HG03097 (cell line): ENCODE measurements around the gene SLC35F5.
"Not testable (repeated sequence)": the region's sequence is repeated elsewhere in the genome, so short reads cannot be mapped to it uniquely, and the experiment has no call there.

Experiments
- ATAC-seq: cut with Tn5 transposase; IDR thresholded peaks from one replicate; pipeline ENCODE4 v1.9.1; 2021; ENCODE audit not compliant: unreplicated experiment, low FRiP score

The SLC35F5 gene

DNA sequence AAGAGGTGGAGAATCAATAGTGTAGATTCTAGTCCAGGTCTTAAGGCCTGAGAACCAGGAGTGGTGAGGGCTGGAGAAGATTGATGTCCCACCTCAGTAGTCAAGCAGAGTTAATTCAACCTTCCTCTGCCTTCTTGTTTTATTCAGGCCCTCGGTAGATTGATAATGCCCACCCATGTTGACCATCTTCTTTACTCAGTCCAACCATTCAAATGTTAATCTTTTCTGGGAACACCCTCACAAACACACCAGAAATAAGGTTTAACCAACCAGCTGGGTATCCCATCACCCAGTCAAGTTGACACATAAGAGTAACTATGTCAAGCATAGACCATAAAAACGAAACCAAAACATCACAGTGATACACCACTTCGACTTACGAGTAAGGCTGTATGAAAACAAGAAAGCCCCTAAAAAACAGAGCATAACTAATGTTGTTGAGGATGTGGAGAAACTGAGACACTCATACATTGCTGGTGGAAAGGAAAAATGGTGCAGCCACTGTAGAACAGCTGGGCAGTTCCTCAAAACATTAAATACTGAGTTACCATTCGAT, 57.5 kb downstream of the SLC35F5 start:
- no peak for ATAC-seq

DNA sequence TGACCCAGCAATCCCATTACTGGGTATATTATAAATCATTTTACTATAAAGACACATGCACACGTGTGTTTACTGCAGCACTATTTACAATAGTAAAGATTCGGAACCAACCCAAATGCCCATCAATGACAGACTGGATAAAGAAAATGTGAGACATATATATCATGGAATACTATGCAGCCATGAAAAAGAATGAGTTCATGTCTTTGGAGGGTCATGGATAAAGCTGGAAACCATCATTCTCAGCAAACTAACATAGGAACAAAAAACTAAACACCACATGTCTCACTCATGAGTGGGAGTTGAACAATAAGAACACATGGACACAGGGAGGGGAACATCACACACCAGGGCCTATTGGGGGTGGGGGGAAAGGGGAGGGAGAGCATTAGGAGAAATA, 58.2 kb downstream of the SLC35F5 start:
- not testable (repeated sequence) for ATAC-seq

DNA sequence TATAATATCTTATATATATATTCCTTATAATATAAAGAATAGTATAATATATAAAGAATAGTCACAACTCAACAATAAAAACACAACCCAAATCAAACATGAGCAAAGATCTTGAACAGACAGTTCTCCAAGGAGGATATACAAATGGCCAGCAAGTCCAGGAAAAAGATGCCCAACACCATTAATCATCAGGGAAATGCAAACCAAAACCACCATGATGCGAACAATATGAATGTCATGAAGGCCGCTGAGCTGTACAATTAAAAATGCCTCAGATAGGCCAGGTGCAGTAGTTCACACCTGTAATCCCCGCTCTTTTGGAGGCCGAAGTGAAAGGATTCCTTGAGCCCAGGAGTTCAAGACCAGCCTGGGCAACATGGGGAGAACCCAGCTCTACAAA, 58.9 kb downstream of the SLC35F5 start:
- no peak for ATAC-seq

DNA sequence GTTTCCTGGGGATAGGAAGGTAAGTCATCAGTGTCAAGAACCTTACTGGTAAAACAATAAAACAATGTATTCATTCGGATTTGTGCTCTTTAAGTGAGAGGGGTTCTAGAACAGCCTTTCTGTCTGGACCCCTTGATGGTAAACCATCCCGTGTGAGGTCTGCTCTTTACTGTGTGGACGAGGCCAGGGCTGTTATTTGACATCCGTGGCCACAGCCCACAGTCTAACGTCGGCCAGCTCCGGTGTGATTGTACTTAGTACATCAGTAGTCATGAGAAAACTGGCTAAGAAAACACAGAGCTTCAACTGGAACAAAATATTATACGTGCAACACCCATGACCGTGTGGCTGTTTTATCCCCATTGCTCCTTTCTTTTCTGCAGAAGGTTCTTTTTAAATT, 62.0 kb downstream of the SLC35F5 start:
- ATAC-seq = no peak

DNA sequence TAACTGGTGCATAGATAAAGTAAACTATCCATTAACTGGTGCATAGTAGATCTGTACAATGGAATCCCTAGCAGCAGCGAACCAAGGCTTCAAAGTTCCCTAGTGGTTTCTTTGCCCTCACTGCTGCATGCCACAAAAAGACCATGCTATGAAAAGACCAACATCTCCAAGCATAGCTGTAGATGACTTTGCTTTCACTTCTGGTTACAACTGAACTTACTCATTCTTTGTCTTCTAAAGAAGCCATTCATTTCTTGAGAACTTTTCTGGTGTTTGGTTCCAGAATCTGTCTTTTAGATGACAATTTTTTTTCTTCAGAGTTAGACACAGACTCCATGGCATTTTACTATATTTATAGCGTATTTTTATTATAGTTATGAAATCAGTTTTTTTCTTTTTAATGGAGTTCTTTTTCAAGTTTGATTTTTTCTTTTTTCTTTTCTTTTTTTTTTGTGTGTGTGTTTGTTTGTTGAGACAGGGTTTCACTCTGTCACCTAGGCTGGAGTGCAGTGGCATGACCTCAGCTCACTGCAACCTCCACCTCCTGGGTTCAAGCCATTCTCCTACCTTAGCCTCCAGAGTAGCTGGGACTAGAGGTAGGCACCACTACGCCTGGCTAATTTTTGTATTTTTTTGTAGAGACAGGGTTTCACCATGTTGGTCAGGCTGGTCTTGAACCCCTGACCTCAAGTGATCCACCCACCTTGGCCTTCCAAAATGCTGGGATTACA, 63.6 kb downstream of the SLC35F5 start:
- ATAC-seq = peak; percentile 82

DNA sequence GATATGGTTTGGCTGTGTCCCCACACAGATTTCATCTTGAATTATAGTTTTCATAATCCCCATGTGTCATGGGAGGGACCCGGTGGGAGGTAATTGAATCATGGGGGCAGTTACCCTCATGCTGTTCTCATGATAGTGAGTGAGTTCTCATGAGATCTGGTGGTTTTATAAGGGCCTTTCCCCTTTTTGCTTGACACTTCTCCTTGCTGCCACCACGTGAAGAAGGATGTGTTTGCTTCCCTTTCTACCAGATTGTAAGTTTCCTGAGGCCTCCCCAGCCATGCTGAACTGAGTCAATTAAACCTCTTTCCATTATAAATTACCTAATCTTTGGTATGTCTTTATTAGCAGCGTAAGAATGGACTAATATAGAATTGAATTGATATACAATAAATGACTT, 65.6 kb downstream of the SLC35F5 start:
- ATAC-seq = not testable (repeated sequence)

DNA sequence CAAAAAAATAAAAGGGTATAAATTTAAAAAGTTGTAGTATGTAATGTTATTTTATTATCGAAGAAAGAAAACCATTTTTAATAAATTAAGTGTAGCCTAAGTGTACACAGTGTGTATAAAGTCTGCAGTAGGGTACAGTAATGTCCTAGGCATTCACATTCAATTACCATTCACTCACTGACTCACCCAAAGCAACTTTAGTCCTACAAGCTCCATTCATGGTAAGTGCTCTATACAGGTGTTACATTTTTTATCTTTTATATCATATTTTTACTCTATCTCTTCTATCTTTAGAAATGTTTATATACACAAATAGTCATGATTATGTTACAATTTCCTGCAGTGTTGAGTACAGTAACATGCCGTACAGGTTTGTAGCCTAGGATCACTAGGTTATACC, 69.9 kb downstream of the SLC35F5 start:
- ATAC-seq = no peak

DNA sequence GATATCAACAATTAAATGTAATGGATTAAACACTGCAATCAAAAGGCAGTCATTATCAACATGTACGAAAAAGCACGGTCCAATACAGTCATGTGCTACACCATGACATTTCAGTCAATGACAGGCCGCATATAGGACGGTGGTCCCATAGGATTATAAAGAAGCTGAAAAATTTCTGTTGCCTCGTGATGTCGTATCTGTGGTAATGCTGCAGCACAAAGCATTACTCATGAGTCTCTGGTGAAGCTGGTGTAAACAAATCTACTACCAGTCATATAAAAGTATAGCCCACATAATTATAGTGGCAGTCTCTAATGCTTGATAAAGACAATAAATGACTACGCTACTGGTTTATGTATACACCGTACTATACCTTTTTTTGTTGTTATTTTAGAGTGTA, 71.0 kb downstream of the SLC35F5 start:
- ATAC-seq = no peak

DNA sequence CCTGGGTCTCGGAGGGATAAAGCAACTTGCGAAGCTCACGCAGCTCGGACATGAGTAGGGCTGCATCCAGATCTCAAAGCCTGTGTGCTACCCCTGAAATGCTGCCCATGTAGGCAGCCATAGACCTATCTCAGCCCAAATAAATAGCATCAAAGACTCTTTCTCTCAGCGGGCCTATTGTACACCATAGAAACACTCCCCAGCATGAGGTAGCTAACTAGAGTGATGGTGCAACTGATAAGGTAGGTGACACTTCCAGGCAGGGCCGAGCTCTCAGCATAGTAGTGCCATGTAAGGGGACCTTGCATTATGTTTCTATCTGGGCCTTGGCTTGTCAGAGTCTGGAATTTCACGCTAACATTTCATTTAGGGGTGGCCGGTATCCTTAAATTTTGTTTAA, 77.0 kb downstream of the SLC35F5 start:
- ATAC-seq = no peak

DNA sequence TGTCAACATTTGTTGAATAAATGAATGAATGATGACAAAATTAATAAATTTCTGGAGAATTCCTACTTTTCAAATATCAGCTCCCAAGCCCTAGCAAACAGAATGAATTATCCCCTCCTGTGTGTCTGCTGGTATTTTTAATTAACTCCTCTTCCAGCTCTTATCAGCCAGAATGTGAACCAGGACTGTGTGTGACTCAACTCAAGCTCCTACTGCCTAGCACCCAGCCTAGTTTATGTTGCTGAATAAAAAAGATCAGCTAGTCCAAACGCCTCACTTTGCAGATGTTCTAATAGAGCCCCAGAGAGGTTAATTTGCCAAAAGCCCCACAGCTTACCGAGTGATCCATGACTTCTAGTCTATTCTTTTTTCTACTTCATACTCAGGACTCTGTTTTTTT, 79.1 kb downstream of the SLC35F5 start:
- no peak for ATAC-seq

DNA sequence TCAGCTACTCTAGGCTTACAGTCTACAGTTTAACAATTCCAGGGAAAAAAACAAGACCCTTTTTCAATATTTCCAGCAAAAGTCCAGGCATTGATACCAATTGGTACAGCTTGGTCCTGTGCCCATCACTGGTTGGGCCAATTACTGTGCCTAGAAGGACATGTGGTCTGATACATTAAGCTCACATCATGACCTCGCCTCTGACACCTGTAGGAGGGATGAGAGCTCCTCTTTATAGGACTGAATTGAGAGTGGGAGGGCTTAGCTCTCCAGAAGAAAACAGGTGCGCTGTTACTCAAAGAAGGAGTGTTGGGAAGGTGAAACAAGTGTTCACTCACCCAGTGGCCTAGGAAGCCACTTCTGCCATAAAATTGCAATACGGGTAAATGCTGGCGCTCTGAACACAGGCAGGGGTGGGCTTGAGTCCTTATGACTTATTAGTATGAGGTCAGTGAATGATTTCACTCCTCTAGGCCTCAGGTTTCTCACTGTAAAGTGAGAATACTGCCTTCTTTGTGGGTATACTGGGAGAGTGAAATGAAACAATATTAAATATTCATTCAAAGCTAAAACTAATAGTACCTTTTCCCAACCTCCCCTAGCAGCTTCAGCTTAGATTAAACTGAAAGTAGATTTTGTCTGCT, 79.7 kb downstream of the SLC35F5 start:
- no peak for ATAC-seq

DNA sequence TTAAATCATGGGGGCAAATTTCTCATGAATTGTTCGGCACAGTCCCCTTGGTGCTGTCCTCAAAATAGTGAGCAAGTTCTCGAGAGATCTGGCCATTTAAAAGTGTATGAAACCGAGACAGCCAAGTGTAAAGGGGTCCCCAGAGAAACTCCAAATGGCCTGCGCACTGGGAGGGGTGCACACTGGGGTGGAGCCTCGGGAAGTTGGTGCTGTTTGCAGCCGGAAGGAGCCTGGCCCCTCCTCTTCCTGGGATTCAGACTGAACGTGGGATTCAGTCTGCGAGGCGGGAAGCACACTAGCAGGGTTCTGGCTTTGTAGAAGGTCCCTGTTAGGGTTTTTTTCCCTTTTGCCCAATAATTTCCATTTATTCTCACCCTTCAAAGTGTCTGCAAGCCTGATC, 80.6 kb downstream of the SLC35F5 start:
- ATAC-seq = no peak

DNA sequence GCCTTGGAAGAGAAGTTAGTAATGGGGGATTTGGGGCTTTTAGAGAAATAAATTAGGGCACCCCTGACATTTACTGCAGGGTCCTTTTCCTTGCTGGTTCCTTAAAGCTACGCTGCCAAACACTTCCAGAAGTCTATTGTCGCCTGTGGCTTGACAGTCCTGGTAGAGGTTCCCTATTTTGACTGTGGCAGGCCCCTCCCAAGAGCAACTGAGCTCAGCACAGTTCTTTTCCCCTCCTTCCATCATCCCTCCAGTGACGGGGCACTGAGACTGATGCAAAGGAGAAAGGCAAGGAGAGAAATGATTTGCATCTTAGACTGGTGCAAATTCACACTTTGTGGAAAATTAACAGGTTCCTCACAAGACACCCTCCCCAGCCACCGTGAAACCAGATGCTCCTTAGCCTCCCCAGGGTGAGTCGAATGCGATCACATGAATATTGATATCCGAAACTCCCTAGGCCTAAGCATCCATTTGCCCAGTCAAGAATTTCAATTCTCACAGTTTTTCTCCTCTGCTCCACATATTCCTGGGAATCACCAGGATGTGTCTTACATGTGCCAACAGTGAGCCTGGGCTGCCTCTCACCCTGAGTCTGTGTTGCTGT, 84.0 kb downstream of the SLC35F5 start:
- ATAC-seq = no peak

DNA sequence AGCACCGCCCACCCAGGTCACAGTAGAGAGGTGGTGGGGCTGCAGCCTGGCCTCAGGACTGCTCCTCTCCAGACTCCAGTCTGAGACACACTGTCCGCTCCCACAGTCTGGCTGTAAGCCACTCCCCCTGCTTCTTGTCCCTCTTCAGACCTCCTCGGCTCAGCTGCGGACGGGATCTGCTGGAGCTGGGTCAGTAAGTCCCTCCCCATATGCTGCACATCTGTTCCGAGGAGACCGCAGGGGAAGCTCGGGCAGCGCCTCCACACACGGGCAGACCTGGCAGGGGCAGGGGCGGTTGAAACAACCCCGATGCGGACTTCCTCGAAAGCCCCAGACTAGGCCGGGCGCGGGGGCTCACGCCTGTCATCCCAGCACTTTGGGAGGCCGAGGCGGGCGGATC, 87.4 kb downstream of the SLC35F5 start:
- not testable (repeated sequence) for ATAC-seq

DNA sequence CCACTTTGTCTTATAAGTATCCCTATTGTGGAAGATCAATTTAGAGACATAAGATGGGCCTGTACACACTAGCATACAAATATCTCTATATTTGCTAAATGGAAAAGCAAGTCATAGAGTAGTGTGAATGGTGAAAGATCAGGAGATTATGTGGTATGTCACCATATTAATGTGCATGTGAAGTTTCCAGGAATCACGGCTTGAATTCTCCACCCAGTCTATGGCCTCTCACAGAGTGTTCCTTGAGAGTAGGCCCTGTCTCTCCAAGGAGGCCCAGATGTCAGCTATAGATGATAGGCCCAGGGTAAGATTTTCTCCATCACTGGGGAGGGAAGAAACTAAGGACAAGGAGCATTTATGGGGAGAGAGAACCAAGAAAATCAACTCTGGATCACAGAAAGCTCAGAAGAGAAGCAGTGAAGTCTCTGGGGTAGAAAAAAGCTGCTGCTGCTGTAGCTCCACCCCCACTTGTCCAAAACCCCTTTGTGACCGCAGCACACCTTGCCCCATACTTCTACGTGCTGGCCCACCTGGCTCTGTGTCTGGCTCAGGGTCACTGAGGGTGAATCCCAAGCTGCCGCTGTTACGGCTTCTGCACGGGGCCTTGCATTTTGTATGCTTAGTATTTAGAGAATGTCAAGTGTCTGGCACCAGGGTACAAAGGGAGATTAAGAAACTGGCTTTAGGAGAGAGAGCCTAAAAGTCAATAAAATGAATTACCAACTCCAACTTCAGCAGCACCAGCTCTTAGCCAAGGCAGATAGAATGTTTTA, 91.5 kb downstream of the SLC35F5 start:
- ATAC-seq = not testable (repeated sequence)

DNA sequence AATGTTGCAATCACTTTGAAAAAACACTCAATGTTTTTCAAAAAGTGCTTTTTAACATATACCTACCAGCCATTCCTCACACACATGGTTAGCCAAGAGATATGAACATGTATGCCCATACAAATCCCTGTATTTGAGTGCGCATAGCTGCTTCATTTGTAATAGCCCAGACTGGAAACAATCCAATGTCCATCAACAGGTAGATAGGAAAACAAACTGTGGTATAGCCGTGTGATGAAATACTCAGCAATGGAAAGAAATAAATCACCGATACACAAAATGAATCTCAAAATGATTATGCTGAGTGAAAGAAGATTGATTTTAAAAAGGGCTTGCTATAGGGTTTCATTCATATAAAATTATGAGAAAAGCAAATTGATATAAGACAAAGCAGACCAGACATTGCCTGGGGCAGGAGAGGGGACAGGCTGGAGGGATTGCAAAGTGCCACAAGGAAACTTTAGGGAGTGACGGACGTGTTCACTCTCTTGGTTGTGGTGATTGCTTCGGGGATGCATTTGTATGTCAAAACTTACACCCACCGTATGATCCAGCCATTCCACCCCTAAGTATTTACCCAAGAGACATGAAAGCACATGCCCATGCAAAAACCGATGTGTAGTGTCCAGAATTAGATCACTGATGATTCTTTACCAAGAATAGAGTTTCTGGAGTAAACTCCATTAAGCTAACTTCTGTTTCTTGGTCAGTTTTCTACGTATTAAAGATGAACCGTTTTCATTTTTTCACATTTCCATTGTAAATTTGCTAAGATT, 93.0 kb downstream of the SLC35F5 start:
- not testable (repeated sequence) for ATAC-seq
